Hepatocyte (in vitro differentiated cells): ENCODE results near the gene MSL3B.

Source experiments
- DNase-seq: peaks from one replicate; pipeline ENCODE4 v3.0.0-alpha.2; 2016; ENCODE audit warnings: low spot score
- H2AFZ ChIP-seq: fragments of 200-600 bp; sonication (generic); 2 replicates; pipeline ENCODE4 v1.6.0; 2016; ENCODE audit warnings: antibody characterized with exemption, mild to moderate bottlenecking
- H3K27ac ChIP-seq: fragments of 200-600 bp; sonication (generic); 2 replicates; pipeline ENCODE4 v1.5.1; 2016; ENCODE audit warnings: mild to moderate bottlenecking
- H3K27me3 ChIP-seq: fragments of 200-600 bp; sonication (generic); 2 replicates; pipeline ENCODE4 v1.6.1; 2016
- H3K36me3 ChIP-seq: fragments of 200-600 bp; sonication (generic); replicated peaks from 2 replicates; pipeline ENCODE4 v1.5.1; 2016; ENCODE audit warnings: low read depth; ENCODE audit not compliant: insufficient read depth
- H3K4me1 ChIP-seq: fragments of 200-600 bp; sonication (generic); 2 replicates; pipeline ENCODE4 v1.5.1; 2016; ENCODE audit warnings: mild to moderate bottlenecking, moderate library complexity; ENCODE audit not compliant: insufficient read depth
- H3K4me2 ChIP-seq: fragments of 200-600 bp; sonication (generic); 2 replicates; pipeline ENCODE4 v1.6.0; 2016
- H3K4me3 ChIP-seq: fragments of 200-600 bp; sonication (generic); 2 replicates; pipeline ENCODE4 v1.5.1; 2016; ENCODE audit warnings: mild to moderate bottlenecking
- H3K79me2 ChIP-seq: fragments of 200-600 bp; sonication (generic); 2 replicates; pipeline ENCODE4 v1.6.0; 2017; ENCODE audit warnings: mild to moderate bottlenecking
- H3K9me2 ChIP-seq: fragments of 200-600 bp; sonication (generic); replicated peaks from 2 replicates; pipeline ENCODE4 v1.6.0; 2017; ENCODE audit warnings: mild to moderate bottlenecking; ENCODE audit not compliant: insufficient read depth
- H3K9me3 ChIP-seq: fragments of 200-600 bp; sonication (generic); 2 replicates; pipeline ENCODE4 v1.5.1; 2016; ENCODE audit warnings: low read depth, mild to moderate bottlenecking
- H4K20me1 ChIP-seq: fragments of 200-600 bp; sonication (generic); 2 replicates; pipeline ENCODE4 v1.6.0; 2016; ENCODE audit warnings: mild to moderate bottlenecking; ENCODE audit not compliant: insufficient read depth, poor library complexity, severe bottlenecking
- EZH2 ChIP-seq: fragments of 200-600 bp; sonication (generic); IDR thresholded peaks from 2 replicates; pipeline ENCODE4 v1.6.1; 2016; ENCODE audit warnings: antibody characterized with exemption, mild to moderate bottlenecking, borderline replicate concordance
- EZH2phosphoT487 ChIP-seq: fragments of 200-600 bp; sonication (generic); IDR thresholded peaks from one replicate; pipeline ENCODE4 v1.6.1; 2018; ENCODE audit warnings: antibody characterized with exemption, mild to moderate bottlenecking, low read depth, moderate library complexity; ENCODE audit not compliant: unreplicated experiment, severe bottlenecking
- WGBS: methylation state at CpG from one replicate; pipeline ENCODE4 v1.1.6; 2016; ENCODE audit warnings: low lambda C conversion rate; ENCODE audit errors: missing lambda C conversion rate; 5-methylcytosine and 5-hydroxymethylcytosine counted together
- TF ChIP-seq, protein P1 (sequence below): fragments of 200-600 bp; sonication (generic); IDR thresholded peaks from 2 replicates; pipeline ENCODE4 v1.5.1; 2016; ENCODE audit warnings: antibody characterized with exemption, mild to moderate bottlenecking; ENCODE audit not compliant: poor library complexity

The MSL3B gene

DNA sequence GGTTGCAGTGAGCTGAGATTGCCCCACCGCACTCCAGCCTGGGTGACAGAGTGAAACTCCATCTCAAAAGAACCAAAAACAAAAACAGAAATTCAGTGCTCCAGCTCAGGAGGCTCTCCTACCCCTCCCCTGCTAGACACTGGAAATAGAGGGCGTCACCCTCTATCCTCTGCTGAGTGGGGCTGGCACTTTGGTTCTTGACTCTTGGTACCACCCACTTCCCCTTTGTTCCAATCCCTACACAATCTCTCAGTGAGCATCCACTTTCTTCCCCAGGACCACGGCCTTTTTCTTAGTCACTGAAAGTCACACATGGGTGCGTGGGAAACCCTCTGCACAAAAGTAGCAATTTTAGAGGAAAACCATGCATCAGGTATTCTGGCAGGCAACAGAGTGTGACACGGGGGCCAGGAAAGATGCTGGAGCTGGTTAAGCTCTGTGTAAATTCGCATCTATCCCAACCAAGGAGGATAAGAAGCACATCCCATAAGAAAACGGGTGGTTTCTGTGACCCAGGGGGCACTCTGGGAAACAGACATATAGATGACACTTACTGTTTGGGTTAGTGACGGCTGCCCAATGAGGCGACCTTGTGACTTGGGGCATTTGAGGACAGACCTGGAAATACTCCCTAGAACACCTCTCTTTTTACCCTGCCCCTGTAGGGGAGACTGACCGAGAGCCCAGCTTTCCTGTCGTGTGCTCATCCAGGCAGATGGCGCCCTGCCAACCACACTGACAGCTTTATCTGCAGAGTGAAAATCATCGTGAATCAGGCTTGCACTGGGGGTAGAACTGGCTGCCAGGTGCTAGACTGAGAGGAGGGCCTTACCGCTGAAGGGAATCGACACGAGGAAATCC lies 21.6 kb downstream of the MSL3B start:
- H3K9me3 ChIP-seq: no peaks in the 10 kb centered on the region
- H3K4me2 ChIP-seq: no peak overlapping the region
- peaks cover 16% of the 10 kb centered on the region for H3K79me2 ChIP-seq
- H3K27me3 ChIP-seq: no peaks in the 10 kb centered on the region
- H4K20me1 ChIP-seq: no peaks in the 10 kb centered on the region
- no peak overlapping the region for H3K27ac ChIP-seq
- H3K4me1 ChIP-seq: no peaks in the 10 kb centered on the region
- H3K36me3 ChIP-seq: no peaks in the 10 kb centered on the region
- H3K4me3 ChIP-seq: no peak overlapping the region
- DNase-seq: no peak
- no peak overlapping the region for H2AFZ ChIP-seq
- no peaks in the 10 kb centered on the region for H3K9me2 ChIP-seq
- WGBS: 88% methylated on average over 16 of the region's 16 CpGs
- TF ChIP-seq EZH2 (no peak), EZH2phosphoT487 (no peak)
- TF ChIP-seq, protein P1, sequence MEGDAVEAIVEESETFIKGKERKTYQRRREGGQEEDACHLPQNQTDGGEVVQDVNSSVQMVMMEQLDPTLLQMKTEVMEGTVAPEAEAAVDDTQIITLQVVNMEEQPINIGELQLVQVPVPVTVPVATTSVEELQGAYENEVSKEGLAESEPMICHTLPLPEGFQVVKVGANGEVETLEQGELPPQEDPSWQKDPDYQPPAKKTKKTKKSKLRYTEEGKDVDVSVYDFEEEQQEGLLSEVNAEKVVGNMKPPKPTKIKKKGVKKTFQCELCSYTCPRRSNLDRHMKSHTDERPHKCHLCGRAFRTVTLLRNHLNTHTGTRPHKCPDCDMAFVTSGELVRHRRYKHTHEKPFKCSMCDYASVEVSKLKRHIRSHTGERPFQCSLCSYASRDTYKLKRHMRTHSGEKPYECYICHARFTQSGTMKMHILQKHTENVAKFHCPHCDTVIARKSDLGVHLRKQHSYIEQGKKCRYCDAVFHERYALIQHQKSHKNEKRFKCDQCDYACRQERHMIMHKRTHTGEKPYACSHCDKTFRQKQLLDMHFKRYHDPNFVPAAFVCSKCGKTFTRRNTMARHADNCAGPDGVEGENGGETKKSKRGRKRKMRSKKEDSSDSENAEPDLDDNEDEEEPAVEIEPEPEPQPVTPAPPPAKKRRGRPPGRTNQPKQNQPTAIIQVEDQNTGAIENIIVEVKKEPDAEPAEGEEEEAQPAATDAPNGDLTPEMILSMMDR: no peak

- H3K4me3 ChIP-seq: no peak overlapping the region
- WGBS: 100% methylated on average over 1 of the region's 1 CpG
- H3K27ac ChIP-seq: no peak overlapping the region
- no peaks in the 10 kb centered on the region for H3K27me3 ChIP-seq
- no peaks in the 10 kb centered on the region for H3K9me2 ChIP-seq
- no peaks in the 10 kb centered on the region for H4K20me1 ChIP-seq
- no peaks in the 10 kb centered on the region for H3K9me3 ChIP-seq
- no peak for TF ChIP-seq EZH2
- TF ChIP-seq, protein P1: no peak
- no peak for TF ChIP-seq EZH2phosphoT487
- H3K4me1 ChIP-seq: no peaks in the 10 kb centered on the region
- H3K79me2 ChIP-seq: peaks cover 6% of the 10 kb centered on the region
- no peaks in the 10 kb centered on the region for H3K36me3 ChIP-seq
- H2AFZ ChIP-seq: no peak overlapping the region
- no peak overlapping the region for H3K4me2 ChIP-seq
- no peak for DNase-seq
Observed at GRCh38 chr2:233845301-233846060, 22.7 kb downstream of the MSL3B start.

DNA sequence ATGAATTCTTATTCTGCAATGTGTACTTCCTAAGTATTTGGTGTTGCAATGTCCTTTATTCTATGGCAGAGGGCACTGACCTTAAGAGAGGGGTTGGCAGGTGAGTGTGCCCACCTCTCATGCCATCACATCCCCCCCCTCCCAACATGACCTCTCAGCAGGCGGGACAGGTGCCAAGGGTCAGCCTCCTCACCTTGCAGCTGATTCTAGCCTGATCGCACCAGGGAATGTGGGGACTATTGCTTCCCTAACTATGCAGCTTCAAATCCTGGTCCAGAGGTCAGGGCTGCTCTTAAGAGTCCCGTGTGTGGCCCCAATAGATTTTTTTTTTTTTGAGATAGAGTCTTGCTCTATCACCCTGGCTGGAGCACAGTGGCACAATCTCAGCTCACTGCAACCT lies 23.4 kb downstream of the MSL3B start:
- no peaks in the 10 kb centered on the region for H3K36me3 ChIP-seq
- DNase-seq: no peak

More for the DNA sequence above, 23.4 kb downstream of the MSL3B start:
- Histone ChIP-seq H3K4me2 (no peak overlapping the region), H3K4me3 (no peak overlapping the region), H3K9me2 (no peaks in the 10 kb centered on the region), H3K4me1 (no peaks in the 10 kb centered on the region), H3K27ac (no peak overlapping the region), H3K9me3 (no peaks in the 10 kb centered on the region), H2AFZ (no peak overlapping the region), H3K79me2 (peaks cover 8% of the 10 kb centered on the region), H3K27me3 (no peaks in the 10 kb centered on the region), H4K20me1 (no peaks in the 10 kb centered on the region)
- 90% methylated on average over 3 of the region's 3 CpGs for WGBS
- no peak for TF ChIP-seq EZH2phosphoT487
- TF ChIP-seq, protein P1: no peak
